ENCODE measurements around the gene ADGRV1.
"Not testable (repeated sequence)": the region's sequence is repeated elsewhere in the genome, so short reads cannot be mapped to it uniquely, and the experiment has no call there.

ADGRV1 gene

GRCh38 chr5:91058575-91058974 is 500.0 kb downstream of the ADGRV1 start:
- no peaks in the 10 kb centered on the region for H3K27me3 Mint-ChIP-seq (ENCODE audit: low read depth)
- no peaks in the 10 kb centered on the region for H3K9me3 Mint-ChIP-seq
- no peak overlapping the region for H3K4me3 Mint-ChIP-seq
- TF ChIP-seq CTCF (IDR thresholded peaks at IDR 0.05; ENCODE audit: unreplicated experiment in 3 of 3): no peak
- H3K27ac Mint-ChIP-seq: no peak overlapping the region
- H3K4me1 Mint-ChIP-seq: peaks cover 19% of the 10 kb centered on the region
- H3K36me3 Mint-ChIP-seq (ENCODE audit: low read depth): peaks cover 3% of the 10 kb centered on the region

GRCh38 chr5:91059409-91059808 is 500.8 kb downstream of the ADGRV1 start:
- H3K27ac Mint-ChIP-seq: no peak overlapping the region
- H3K4me1 Mint-ChIP-seq: peaks cover 16% of the 10 kb centered on the region
- TF ChIP-seq CTCF (IDR thresholded peaks at IDR 0.05; ENCODE audit: unreplicated experiment in 3 of 3): no peak
- H3K36me3 Mint-ChIP-seq (ENCODE audit: low read depth): peaks cover 3% of the 10 kb centered on the region
- H3K9me3 Mint-ChIP-seq: no peaks in the 10 kb centered on the region
- H3K27me3 Mint-ChIP-seq (ENCODE audit: low read depth): no peaks in the 10 kb centered on the region
- H3K4me3 Mint-ChIP-seq: no peak overlapping the region

GRCh38 chr5:91061094-91061493 is 502.5 kb downstream of the ADGRV1 start:
- peaks cover 3% of the 10 kb centered on the region for H3K36me3 Mint-ChIP-seq (ENCODE audit: low read depth)
- H3K4me1 Mint-ChIP-seq: peaks cover 16% of the 10 kb centered on the region
- no peak overlapping the region for H3K27ac Mint-ChIP-seq
- no peaks in the 10 kb centered on the region for H3K27me3 Mint-ChIP-seq (ENCODE audit: low read depth)
- no peaks in the 10 kb centered on the region for H3K9me3 Mint-ChIP-seq
- no peak overlapping the region for H3K4me3 Mint-ChIP-seq
- no peak for TF ChIP-seq CTCF (IDR thresholded peaks at IDR 0.05; ENCODE audit: unreplicated experiment in 3 of 3)

GRCh38 chr5:91061946-91062562 is 503.5 kb downstream of the ADGRV1 start:
- H3K9me3 Mint-ChIP-seq: no peaks in the 10 kb centered on the region
- no peaks in the 10 kb centered on the region for H3K36me3 Mint-ChIP-seq (ENCODE audit: low read depth)
- no peaks in the 10 kb centered on the region for H3K27me3 Mint-ChIP-seq (ENCODE audit: low read depth)
- no peak for TF ChIP-seq CTCF (IDR thresholded peaks at IDR 0.05; ENCODE audit: unreplicated experiment in 3 of 3)
- no peak overlapping the region for H3K4me3 Mint-ChIP-seq
- H3K27ac Mint-ChIP-seq: peak overlapping the region; percentile 58 to 84 (median 81)
- H3K4me1 Mint-ChIP-seq: peaks cover 16% of the 10 kb centered on the region

- not testable (repeated sequence) for H3K36me3 Mint-ChIP-seq (ENCODE audit: low read depth); H3K9me3 Mint-ChIP-seq
- peaks cover 11% of the 10 kb centered on the region for H3K4me1 Mint-ChIP-seq
These were observed 504.6 kb downstream of the ADGRV1 start for GRCh38 chr5:91063098-91063690.

GRCh38 chr5:91065496-91065895 is 506.9 kb downstream of the ADGRV1 start:
- no peaks in the 10 kb centered on the region for H3K27me3 Mint-ChIP-seq (ENCODE audit: low read depth)
- no peaks in the 10 kb centered on the region for H3K36me3 Mint-ChIP-seq (ENCODE audit: low read depth)
- peaks cover 11% of the 10 kb centered on the region for H3K4me1 Mint-ChIP-seq
- no peak for TF ChIP-seq CTCF (IDR thresholded peaks at IDR 0.05; ENCODE audit: unreplicated experiment in 3 of 3)
- H3K27ac Mint-ChIP-seq: no peak overlapping the region
- peaks cover 5% of the 10 kb centered on the region for H3K9me3 Mint-ChIP-seq
- H3K4me3 Mint-ChIP-seq: no peak overlapping the region

More at GRCh38 chr5:91063098-91063690, 504.6 kb downstream of the ADGRV1 start:
- not testable (repeated sequence) for H3K4me3 Mint-ChIP-seq; H3K27me3 Mint-ChIP-seq (ENCODE audit: low read depth)
- peak overlapping the region in 2 of 3 experiments; percentile 58 to 84 for H3K27ac Mint-ChIP-seq
